A172 (cell line): ENCODE results near the gene MUC2. TPM values are rescaled to one million over a fixed set of nuclear protein-coding genes. Genes with fewer than 3 reads are reported as not detected.

Source experiments
- DNase-seq: peaks from one replicate; pipeline ENCODE4 v3.0.0-alpha.2; 2015; ENCODE audit warnings: low spot score
- total RNA-seq: library from RNA; depleted of rRNA; stranded (reverse); fragments of >200 nt; shearing (Covaris generic); gene quantifications from 2 replicates; pipeline ENCODE4 v1.2.3, GENCODE V29; 2014

Gene MUC2
- total RNA-seq, 1 experiment from 2014 or later, result not detected

GRCh38 chr11:1051356-1052132 is 23.1 kb upstream of the MUC2 start:
- DNase-seq, result no peak

DNA sequence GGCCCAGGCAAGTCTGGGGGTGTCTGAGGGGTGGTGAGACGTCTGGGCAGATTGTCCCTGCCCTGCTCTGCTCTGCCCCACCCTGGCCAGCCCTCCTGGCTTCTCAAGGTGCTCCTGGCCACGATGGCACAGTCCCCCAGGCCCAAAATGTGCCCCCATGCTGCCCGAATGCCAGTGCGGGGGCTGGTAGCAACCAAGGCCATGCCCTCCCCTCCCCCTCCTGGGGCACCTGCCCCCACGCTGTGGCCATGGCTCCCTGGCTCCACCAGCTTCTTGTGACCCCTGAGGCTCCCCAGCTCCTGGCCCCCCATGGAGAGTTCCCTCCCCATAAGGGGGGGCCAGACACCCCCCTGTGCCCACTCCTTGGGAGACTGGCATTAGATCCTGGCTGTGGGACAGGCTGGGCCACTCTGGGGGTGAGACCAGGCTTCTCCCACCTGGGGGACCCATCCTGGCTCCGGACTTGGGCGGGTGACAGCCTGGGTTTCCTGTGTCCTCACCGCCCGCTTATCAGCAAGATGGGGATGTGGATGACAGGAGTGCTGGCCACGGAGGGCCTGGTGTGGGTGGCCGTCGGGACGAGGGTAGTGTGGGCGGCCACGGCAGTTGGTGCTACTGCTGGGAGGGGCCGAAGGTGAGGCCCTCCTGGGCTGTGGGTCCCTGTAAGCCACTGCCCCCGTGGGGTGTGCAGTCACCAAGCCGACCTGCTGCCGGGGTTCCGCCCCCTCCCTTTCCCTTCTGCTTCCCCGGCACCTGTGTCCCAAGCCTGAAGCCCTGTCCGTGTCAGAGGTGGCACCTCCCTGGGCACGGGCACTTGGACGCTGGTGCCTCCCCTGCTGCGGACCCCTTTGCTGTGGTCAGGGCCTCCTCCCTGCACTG is 22.3 kb upstream of the MUC2 start:
- DNase-seq, result no peak

- no peak for DNase-seq
Observed at GRCh38 chr11:1053121-1053901, 21.4 kb upstream of the MUC2 start.

DNA sequence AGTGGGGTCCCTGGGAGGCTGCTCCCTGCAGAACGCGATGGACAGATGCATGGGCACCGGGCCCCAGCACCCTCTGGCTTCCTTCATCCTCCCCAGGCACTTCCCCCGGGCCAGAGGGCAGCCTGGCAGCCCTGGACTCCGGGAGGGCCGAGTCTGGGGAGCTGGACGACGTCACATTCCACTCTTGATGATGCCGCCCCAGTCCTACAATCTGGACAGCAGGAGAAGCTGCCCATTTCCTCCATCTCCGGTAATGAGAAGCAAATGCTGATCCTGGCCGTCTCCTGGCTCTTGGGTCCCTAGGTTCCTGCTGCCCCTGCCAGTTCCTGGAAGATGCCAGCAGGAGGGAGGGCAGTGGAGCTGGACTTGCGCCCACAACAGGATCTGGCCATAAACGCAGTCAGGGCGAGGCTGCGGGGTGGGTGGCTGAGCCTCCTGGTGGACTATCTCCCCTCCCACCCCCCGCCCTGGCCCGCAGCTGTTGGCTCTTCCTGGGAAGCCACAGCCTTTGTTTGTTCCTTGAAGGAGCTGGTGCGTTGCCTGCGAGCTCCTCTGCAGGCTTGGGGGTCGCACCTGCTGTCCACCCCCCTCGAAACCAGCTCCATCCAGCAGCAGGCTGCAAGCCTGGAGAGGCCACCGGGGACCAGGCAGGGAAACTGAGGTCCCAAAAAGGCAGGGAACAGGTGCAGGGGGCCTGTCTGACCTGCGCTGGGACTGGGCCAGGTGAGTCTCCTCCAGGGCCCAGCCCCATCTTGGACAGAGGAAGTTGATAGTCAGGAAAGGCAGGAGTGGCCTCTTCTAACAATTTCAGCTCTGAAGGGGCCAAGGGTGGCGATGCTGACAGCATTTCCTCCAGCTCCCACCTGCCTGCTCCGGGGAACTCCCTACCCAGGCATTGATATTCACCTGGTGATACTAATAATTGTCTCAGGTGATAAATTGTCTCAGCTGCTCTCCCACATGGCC is 20.2 kb upstream of the MUC2 start:
- peak; percentile 49 for DNase-seq

DNA sequence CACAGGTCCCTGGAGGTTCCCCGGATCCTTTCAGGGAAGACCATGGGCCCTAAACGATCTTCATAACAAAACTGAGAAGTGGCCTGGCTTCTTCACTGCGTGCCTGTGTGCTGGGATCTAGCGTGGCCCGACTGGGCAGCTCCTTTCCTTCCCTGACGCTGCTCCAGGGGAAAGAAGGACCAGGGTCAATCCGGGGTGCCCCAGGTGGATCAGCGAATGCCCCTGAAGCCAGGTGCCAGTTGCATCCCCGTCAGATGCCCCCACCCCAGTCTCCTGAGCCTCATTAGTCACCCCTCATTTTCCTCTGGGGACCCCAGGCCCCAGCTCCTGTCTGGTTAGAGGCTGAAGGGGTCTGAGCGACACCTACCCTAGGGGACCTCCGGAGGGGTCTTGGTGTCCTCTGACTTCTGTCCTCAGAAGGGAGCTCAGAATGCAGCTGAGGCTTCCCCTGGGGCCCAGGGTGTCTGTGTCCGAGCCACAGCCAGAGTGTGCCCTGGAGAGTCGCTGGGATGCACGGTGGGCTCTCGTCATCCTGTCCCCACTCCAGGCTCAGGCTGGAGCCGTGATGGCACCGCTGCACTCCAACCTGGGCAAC is 19.5 kb upstream of the MUC2 start:
- DNase-seq, result no peak

GRCh38 chr11:1055990-1056771 is 18.5 kb upstream of the MUC2 start:
- DNase-seq, result no peak

- no peak for DNase-seq
Observed at GRCh38 chr11:1057806-1058205, 16.9 kb upstream of the MUC2 start.

- no peak for DNase-seq
Observed at GRCh38 chr11:1059759-1060158, 14.9 kb upstream of the MUC2 start.

DNA sequence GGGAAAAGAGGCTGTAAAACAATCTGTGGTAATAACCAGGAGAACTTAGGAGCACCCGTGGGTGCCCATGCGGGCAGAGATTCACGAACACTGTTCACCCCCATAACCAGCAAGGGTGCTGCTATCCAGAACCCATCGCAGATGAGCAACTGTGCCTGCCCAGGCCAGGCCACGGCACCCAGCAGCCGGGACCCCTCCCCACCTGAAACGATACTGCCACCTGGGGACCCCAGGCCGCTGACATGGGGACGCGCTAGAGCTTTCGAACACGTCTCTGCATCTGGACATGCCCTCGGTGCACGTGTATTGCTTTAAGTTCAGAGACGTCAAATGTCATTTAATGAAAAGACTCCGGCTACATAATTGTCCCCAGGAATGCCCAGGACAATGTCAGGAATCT is 14.3 kb upstream of the MUC2 start:
- no peak for DNase-seq

DNA sequence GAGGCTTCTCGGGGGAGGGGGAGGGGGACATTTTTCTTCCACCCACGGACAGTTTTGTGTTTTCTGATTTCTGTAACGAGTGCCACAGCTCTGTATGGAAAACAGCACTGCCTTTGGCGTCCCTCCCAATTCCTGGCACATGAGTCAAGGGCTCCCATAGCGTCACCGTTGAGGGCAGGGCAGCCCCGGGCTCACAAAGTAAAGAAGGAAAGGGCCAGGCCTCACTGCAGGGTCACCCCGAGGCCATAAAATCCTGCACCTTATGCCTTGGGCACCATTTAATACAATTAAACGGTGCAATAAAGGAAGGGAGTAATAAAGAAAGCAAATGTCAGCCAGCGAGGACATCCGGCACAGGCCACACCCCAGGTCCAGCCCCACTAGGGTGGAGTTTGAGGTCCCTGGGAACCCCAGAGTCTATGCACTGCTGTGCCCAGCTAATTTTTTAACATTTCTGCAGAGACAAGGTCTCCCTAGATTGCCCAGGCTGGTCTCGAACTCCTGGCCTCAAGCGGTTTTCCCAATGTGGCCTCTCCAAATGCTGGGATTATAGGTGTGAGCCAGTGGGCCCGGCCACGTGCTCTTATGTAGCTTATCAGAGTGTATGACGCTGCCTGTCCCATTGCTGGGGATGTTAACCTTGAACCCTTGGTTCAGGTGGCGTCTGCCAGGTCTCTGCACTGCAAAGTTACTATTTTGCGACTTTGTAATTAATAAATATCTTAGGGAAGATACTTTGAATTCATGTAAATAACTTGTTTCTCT is 13.6 kb upstream of the MUC2 start:
- DNase-seq, result peak; percentile 93

DNA sequence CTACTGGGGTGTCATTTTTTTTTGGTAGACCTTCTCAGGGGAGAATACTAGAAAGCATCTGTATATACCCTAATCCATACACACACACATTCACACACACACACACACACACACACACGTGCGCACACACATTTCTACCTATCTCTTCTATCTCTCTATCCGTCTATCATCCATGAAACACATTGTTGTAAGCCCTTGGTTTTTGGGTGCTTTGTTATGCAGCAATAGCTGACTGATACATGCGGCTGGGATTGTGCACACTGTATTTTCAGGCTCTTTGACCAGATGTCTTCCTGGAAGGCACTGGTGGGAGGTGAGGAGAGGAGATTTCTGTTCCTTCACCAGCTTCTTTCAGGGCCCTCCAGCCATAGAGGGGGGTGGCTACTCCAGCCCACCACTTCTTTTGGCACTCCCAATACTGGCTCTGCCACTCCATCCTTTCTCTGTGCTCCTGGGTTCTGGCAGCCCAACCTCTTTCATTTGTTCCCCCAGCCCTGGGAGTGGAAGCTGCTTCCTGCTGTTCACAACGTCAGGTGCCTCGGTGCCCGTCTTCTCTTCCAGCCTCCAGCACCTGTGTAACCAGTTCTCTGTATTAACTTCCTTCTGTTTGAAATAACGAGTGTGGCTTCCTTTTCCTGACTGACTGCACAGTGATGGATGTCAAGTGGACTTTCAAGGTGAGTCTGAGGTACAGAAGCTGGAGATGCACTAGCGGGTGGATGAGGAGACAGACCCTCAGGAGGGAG is 12.4 kb upstream of the MUC2 start:
- no peak for DNase-seq

GRCh38 chr11:1064167-1064566 is 10.5 kb upstream of the MUC2 start:
- peak; percentile 52 for DNase-seq

DNA sequence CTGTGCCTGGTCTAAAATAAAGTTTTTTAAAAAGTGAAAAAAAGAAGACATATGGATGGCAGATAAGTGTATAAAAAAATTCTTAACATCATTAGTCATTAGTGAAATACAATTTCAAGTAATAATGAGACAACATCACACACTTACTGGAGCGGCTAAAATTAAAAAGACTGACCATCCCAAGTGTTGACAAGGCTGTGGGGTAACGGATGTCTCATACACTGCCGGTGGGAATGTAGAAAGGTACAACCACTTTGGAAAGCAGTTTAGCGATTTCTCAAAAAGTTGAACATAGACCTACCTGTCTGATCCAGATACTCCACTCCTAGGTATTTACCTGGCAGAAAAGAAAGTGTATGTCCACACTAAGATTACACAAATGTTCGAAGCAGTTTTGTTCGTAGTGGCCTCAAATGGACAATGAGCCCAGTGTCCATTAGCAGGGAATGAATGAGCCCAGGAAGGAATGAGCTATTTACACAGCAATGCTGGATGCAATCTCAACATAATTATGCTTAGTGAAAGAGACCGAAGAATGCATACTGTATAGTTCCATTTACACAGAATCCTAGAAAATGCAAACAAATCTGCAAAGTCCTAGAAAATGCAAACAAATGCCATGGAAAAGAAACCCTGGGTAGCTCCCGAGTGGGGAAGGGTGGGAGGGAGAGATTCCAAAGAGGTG is 6.7 kb upstream of the MUC2 start:
- no peak for DNase-seq

DNA sequence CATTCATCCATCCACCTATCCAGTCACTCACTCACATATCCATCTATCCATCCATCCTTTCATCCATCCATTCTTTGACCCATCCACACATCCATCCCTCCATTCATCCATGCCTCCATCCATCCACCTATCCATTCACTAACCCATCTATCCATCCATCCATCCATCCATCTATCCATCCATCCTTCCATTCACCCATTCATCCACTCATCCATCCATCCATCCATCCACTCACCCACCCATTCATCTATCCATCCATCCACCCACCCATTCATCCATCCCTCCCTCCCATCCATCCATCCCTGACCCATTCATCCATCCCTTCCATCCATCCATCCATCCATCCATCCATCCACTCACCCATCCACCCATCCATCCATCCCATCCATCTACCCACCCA is 4.9 kb upstream of the MUC2 start:
- no peak for DNase-seq

DNA sequence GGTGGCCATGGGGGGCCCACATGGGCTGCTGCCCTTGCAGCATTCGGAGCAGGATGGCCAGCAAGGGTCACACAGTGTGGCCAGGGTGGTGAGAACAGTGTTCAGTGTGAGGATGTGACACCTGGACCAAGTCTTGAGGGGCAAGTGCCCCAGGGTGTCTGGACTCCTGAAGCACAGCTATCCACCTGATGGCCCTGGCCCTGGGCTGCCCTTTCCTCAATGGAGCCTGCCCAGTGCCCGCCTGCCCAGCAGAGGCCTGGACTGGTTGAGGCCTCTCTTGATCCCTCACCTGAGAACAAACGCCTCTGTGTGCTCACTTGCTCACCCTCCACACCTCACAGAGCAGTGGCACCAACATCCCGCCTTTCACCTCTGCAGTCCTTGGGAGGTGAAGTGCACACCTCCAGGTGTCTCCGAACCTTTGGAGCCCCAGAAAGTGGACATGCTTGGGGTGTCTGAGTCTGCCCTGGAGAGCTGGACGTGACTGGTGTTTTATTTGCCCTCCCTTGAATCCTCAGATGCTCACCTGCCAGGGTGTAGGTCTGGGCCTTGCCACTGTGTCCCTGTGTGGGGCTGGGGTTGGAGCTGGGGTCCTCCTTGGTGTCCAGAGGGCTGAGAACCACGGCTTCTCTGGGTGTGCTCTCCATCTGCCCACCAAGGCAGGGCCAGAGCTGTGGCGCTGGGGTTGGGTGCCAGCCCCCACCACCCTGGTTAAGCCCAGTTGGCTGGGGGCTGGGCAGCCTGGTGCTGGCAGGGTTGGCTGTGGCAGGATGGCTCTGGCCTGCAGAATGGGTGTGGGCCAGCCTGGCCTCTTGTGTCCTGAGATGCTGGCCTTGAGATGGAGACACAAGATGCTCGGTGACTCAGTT is 3.8 kb upstream of the MUC2 start:
- DNase-seq, result no peak

DNA sequence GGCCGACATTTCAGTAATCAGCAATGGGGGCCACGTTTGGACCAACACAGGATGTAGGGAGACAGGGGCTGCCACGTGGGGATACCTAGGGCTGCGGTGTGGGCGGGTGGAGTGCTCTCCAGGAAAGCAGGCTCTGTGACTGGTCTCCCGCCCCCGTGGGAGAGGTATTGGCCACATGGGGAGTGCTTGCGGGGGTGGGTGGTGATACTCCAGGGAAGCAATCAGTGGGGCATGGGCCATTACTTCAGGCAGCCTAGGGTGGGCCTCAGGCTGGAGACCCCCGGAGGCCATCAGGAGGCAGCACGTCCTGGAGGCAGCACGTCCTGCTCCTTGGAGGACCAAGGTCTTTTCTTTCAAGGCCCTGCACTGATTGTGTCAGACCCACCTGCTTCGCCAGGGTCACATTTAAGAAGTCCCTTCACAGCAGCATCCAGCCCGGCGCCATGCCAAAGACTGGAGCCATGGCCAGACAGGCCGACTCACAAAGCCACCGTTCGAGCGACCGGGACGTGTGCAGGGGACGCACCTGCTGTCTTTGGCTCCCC is 3.0 kb upstream of the MUC2 start:
- DNase-seq, result no peak
